Measurements from ENCODE around the gene EML4.

EML4 gene

GRCh38 chr2:42317945-42318344, 148.8 kb downstream of the EML4 start:
- H3K4me3 Mint-ChIP-seq: no peak overlapping the region
- TF ChIP-seq CTCF (IDR thresholded peaks at IDR 0.05; ENCODE audit: unreplicated experiment in 3 of 3): no peak
- peaks cover 58% of the 10 kb centered on the region for H3K36me3 Mint-ChIP-seq (ENCODE audit: low read depth)
- H3K4me1 Mint-ChIP-seq: no peaks in the 10 kb centered on the region
- H3K27me3 Mint-ChIP-seq (ENCODE audit: low read depth): no peaks in the 10 kb centered on the region
- no peaks in the 10 kb centered on the region for H3K9me3 Mint-ChIP-seq
- no peak overlapping the region for H3K27ac Mint-ChIP-seq

- H3K36me3 Mint-ChIP-seq (ENCODE audit: low read depth): peaks cover 59% of the 10 kb centered on the region
- H3K9me3 Mint-ChIP-seq: no peaks in the 10 kb centered on the region
- TF ChIP-seq CTCF (IDR thresholded peaks at IDR 0.05; ENCODE audit: unreplicated experiment in 3 of 3): no peak
Observed at GRCh38 chr2:42319265-42319664, 150.1 kb downstream of the EML4 start.

GRCh38 chr2:42321452-42322064, 152.4 kb downstream of the EML4 start:
- Mint-ChIP-seq H3K27me3 (ENCODE audit: low read depth) (no peaks in the 10 kb centered on the region), H3K36me3 (ENCODE audit: low read depth) (peaks cover 52% of the 10 kb centered on the region), H3K9me3 (no peaks in the 10 kb centered on the region), H3K4me3 (no peak overlapping the region), H3K27ac (no peak overlapping the region), H3K4me1 (no peaks in the 10 kb centered on the region)
- no peak for TF ChIP-seq CTCF (IDR thresholded peaks at IDR 0.05; ENCODE audit: unreplicated experiment in 3 of 3)

More at GRCh38 chr2:42319265-42319664, 150.1 kb downstream of the EML4 start:
- no peak overlapping the region for H3K4me3 Mint-ChIP-seq
- H3K27me3 Mint-ChIP-seq (ENCODE audit: low read depth): no peaks in the 10 kb centered on the region
- H3K27ac Mint-ChIP-seq: no peak overlapping the region
- H3K4me1 Mint-ChIP-seq: no peaks in the 10 kb centered on the region

GRCh38 chr2:42324244-42324643, 155.1 kb downstream of the EML4 start:
- Mint-ChIP-seq H3K4me1 (no peaks in the 10 kb centered on the region), H3K4me3 (no peak overlapping the region), H3K27me3 (ENCODE audit: low read depth) (no peaks in the 10 kb centered on the region), H3K36me3 (ENCODE audit: low read depth) (peaks cover 52% of the 10 kb centered on the region), H3K27ac (no peak overlapping the region), H3K9me3 (no peaks in the 10 kb centered on the region)
- TF ChIP-seq CTCF (IDR thresholded peaks at IDR 0.05; ENCODE audit: unreplicated experiment in 3 of 3): no peak

GRCh38 chr2:42324949-42325348, 155.8 kb downstream of the EML4 start:
- H3K9me3 Mint-ChIP-seq: no peaks in the 10 kb centered on the region
- H3K4me3 Mint-ChIP-seq: no peak overlapping the region
- no peaks in the 10 kb centered on the region for H3K4me1 Mint-ChIP-seq
- no peak overlapping the region for H3K27ac Mint-ChIP-seq
- H3K36me3 Mint-ChIP-seq (ENCODE audit: low read depth): peaks cover 58% of the 10 kb centered on the region
- no peaks in the 10 kb centered on the region for H3K27me3 Mint-ChIP-seq (ENCODE audit: low read depth)
- no peak for TF ChIP-seq CTCF (IDR thresholded peaks at IDR 0.05; ENCODE audit: unreplicated experiment in 3 of 3)

GRCh38 chr2:42325609-42326008, 156.5 kb downstream of the EML4 start:
- H3K4me1 Mint-ChIP-seq: no peaks in the 10 kb centered on the region
- H3K4me3 Mint-ChIP-seq: no peak overlapping the region
- no peak for TF ChIP-seq CTCF (IDR thresholded peaks at IDR 0.05; ENCODE audit: unreplicated experiment in 3 of 3)

More at GRCh38 chr2:42325609-42326008, 156.5 kb downstream of the EML4 start:
- H3K9me3 Mint-ChIP-seq: no peaks in the 10 kb centered on the region
- H3K27me3 Mint-ChIP-seq (ENCODE audit: low read depth): no peaks in the 10 kb centered on the region
- H3K36me3 Mint-ChIP-seq (ENCODE audit: low read depth): peaks cover 58% of the 10 kb centered on the region
- H3K27ac Mint-ChIP-seq: peak overlapping the region in 1 of 3 experiments; percentile 42

All from nephron (organoid).